Activated effector memory CD4-positive, alpha-beta T cell treated with Interleukin-2 at 50 U/mL for 16 hours (primary cell): ENCODE data around the gene RAB31.

Source experiments
- DNase-seq: peaks from one replicate; pipeline ENCODE4 v3.0.0-alpha.2; 2020

Gene RAB31

DNA sequence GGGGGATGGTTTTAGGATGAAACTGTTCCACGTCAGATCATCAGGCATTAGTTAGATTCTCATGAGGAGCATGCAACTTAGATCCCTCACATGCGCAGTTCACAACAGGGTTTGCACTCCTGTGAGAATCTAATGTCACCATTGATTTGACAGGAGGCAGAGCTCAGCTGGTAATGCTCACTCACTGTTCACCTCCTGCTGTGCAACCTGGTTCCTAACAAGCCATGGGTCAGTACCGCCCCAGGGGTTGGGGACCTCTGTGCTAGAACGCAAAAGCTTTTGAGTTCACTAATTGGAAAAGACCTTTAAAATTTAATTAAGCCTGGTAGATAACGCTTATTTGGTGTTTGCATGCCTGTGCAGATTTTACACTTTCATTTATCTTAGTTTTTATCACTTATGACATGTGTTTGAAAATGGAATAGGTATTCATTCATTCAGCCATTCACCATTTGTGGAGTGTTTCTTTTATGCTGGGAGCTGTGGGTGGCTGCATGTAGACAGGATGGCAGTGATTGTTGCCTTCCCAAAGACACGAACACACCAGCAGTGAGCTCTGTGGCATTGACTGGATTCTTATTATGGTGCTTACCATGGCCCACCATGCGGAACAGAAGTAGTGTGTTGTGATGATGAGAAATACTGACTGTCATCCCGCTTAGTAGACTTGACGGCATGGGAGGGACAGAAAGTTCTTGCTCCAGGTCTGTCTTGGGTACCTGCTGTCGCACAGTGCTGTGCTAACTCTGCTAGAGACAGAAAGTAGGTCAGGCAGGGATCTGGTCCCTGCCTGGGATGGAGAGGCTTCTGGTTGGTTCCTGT is 6.4 kb downstream of the RAB31 start:
- no peak for DNase-seq

DNA sequence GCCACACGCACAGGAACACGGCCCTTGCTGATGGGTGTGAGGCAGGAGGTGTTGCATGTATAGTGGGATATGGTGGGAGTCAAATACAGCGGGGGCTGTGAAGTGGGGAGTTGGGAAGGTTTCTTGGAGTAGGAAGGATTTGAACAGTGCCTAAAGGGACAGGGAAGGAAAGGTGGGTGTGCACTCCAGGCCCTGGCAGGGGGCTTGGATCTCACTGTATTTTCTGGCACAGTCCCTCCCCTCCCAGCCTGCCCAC is 6.9 kb downstream of the RAB31 start:
- DNase-seq, result no peak

DNA sequence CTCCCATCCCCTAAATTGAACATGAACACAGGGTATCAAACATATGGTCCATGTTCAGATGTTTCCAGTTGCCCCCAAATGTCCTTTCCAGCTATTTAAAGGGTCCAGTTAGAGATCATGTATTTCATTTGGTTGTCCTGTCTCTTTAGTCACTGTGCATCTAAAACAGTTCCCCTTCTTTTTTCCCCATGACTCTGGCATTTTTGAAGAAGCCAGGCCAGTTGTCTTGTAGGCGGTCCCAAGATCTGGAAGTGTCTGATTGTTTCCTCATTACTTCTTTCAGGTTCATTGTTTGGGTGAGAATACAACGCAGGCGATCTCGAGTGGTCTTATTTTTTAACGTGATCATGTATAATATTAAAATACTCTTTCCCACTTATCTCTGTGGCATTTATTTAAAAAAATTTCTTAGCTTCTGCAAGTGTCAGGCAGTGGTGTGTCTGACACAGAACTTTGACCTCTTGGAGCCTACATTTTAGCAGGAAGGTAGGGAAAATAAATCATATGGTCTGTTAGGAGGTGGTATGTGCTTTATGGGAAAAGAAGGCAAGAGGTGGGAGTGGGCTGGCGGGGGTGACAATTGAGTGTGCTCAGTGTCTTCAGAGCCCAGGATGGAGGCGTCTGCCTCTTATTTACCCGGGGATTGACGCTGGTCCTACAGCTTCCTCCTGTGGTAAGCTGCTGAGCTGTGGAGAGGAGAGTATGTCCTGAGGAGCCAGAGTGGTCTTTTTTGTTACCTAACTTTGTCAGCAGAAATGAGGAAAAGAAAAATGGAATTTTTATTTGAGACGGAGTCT is 8.1 kb downstream of the RAB31 start:
- no peak for DNase-seq

DNA sequence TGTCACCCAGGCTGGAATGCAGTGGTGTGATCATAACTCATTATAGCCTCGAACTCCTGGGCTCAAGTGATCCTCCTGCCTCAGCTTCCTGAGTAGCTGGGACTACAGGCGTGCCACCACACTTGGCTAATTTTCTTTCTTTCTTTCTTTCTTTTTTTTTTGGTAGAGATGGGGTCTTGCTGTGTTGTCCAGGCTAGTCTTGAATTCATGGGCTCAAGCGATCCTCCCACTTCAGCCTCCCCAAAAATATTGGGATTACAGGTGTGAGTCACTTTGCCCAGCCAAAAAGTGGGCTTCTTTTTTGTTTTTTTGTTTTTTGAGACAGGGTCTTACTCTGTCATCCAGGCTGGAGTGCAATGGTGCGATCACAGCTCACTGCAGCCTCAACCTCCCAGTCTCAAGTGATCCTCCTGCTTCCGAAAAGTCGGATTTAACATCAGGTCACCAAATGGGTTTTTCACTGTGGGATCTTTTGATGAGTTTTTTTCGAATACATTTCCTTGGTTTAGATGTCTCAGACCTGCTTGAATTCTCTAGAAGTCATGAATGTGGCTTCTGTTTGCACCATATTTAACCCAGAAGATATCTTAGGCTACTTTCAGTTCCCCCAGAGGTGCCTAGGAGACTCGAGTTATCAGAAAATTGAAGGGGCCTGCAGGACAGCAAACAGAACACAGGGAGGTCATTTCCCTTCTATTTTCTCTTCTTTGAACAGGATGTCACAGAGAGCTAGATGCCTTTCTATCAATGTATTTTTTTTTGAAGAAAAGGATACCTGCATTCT is 8.9 kb downstream of the RAB31 start:
- DNase-seq, result no peak

DNA sequence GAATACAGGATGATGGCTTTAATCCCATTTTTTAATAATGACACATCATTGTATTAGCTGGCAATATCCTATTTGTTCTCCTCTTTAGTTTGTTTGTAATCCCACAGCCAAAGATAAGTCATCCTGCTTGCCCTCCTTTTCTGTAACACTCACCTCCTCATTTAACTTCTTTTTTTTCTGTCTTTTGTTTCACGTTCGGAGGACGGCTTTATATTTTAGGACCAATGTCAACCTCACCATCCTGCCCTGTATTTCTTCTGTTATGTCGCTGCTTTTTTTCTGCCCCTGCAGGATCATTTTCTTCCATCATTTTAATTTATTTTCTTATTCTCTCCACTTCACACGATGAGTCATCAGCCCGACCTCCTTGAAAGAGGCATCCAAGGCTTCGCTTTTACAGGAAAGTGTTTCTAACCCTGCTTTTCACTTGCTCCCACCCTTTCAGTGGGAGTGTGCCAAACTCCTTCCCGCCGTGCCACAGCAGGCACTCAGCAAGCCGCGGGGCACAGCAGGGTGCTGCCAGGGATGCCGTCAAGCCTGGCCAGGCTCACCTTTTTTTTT is 11.4 kb downstream of the RAB31 start:
- DNase-seq, result no peak

DNA sequence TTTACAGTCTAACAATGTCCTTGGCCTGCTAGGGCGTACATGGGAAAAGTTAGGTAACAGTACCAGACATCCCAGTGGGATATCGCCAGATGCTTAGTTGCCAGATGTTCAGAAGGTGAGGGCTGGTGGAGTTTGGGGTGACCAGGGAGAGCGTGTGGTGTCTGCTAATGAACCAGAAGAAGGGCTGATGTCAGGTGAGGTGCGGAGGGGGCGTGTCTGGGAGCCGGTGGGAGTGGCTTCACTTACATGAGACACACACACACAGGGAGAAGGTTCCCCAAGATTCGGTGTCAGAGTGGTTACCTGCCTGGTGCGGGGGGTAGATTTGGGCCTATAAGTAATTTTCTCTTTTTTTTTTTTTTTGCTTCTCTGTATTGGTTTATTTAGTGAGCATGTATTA is 12.2 kb downstream of the RAB31 start:
- no peak for DNase-seq

DNA sequence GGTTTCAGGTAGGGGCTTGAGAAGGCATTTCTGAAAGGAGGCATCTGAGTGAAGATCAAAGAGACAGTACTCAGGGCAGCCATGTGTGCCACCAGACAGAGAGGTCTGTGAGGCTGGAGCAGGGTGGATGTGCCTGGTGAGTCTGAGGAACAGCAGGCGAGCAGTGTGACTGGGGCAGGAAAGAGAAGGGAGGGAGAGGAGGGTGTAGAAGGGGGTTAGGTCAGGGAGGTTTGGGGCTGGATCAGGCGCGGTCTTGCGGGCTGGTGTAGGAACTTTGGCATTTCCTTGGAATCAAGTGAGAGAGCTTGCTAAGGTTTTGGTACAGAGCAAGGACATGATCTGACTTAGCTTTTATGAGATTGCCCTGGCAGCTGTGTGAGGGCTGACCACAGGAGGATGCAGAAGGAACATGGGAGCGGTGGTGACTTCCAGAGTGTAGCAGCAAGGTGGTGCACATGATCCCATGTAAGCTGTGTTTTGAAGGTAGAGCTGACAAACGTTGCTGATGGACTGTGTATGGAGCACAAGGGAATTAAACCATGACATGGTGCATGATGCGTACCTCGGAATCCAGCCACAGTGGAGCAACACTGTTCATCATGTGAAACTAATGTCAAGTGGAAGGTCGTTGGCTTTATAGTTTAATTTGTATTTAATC is 13.9 kb downstream of the RAB31 start:
- DNase-seq, result no peak

DNA sequence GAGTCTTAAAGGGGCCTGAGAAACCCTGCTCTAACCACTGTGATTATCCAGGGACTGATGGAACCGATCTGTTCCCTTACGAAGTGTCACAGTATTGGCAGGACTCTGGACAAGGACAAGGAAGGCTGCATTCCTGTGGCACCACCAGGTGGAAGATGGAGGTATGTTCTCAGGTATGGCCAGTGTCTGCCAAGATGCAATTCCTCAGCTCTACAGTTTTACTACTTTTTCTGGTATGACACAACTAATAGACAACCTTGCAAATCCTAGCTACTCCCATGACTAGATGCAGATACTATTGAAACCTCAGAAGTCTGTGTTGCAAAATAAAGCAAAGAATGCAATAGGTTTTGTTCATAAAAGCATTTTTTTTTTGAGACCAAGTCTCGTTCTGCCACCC is 14.6 kb downstream of the RAB31 start:
- DNase-seq, result no peak

DNA sequence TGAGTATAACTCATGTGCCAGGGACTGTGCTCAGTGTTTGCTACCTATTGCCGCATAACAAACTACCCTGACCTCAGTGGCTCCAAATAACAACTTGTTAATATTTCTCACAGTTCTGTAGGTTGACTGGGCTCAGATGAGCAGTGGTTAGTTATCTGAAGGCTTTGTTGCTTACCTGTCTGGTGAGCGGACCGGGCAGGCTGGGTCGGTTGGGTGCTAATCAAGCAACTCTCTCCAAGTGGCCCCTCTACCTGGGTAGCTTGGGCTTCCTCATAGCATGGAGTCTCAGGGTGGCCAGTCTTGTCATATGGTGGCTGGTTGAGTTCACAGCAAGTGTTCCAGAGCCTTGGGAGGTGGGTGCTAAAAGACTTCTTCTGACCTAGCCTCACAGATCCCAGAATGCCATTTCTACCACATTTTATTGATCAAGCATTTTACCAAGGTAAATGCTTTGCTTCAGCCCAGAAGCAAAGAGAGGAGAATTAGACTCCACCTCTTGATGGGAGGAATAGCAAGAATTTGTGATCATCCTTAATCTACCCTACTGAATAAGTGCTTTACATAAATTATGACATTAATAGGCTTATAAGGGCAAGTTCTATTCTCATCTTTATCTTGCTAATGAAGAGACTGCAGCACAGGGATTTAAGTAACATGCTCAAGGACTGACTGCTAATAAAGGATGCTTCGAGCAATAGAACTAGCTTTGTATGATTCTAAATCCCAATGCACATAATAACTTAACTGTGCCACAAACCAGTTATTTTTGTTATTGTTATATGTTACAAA is 16.9 kb downstream of the RAB31 start:
- no peak for DNase-seq

DNA sequence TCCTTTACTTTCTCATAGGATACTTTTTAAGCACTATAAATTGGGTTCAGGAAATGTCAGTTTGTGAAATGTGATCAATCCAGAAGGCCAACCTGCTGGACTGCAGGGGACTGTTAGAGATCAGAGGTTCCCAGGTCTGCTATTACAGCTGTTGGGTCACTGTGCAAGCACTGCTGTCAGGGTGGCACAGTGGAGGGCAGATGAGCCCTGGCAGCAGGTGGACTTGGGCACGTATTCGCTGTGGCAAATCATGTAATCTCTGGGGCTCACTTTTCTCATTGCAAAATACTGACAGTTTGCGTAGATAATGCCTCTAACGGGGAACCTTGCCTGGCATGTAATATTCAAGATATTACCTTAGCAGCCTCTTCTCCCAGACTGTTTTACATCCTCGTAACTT is 18.1 kb downstream of the RAB31 start:
- DNase-seq, result no peak

DNA sequence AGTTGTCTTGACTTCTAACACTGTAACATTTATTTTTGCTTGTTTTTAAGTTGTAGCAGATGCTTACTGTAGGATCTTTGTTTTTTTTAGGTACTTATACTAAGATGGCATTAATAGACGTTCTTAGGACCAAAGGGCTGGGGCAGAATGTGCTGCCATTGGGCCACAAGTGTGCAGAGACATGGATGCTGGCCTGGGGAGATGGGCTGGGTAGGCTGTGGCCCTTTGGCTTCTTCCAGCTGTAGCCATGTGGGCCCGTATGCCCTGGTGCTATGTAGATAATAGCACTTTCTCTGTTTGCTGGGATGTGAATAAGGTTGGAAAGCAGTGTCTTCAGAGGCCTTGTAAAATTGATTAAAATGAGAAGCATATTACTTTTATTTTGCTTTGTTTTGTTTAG is 18.8 kb downstream of the RAB31 start:
- DNase-seq, result no peak

DNA sequence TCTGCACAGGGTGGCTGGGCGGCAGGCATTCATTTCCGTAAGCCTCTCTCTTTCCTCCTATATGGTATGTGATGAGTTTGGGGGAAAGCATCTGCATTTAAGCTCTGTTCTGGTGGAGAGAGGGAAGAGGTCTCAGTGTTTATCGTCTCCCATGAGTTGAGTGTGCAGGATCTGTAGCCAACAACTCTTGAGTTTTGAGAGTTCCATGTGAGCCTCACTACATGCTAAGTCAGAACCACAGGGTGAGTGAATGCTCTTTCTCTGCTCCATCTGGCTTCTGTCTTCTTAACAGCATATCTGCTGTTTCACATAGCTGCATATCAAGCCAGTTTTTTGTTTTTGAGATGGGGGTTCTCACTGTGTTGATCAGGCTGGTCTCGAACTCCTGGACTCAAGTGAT is 22.7 kb downstream of the RAB31 start:
- DNase-seq, result no peak

DNA sequence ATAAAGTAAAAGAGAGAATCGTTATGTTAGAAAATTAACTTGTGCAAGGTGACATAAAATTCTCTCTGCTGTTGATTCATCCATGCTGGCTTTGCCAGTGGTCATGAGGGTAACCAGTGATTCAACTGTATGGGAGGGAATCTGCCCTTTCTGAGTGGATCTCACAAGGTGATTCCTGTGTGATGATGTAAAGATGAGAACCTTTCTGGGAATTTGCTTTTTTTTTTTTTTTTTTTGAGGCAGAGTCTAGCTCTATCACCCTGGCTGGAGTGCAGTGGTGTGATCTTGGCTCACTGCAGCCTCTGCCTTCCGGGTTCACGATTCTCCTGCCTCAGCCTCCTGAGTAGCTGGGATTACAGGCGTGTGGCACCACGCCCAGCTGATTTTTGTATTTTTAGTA is 23.3 kb downstream of the RAB31 start:
- DNase-seq, result no peak

DNA sequence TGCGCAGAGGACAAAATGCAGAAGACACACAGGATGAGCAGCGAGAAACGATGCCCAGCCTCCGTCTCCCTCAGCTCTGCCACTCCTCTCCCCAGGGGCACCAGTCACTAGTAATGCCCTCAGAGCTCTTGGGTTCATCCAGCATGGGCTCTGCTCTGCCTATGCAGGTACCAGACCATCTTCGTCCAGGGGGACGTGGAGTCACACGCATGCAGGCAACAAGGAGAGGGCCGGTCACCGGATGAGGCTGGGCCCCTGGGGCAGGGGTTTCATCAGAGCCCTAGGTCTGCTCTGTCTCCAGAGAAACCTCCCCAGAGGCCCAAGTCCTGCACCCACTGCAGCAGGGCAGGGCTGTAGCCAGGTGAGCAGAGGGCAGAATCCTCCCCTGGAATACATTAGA is 23.9 kb downstream of the RAB31 start:
- DNase-seq, result no peak

DNA sequence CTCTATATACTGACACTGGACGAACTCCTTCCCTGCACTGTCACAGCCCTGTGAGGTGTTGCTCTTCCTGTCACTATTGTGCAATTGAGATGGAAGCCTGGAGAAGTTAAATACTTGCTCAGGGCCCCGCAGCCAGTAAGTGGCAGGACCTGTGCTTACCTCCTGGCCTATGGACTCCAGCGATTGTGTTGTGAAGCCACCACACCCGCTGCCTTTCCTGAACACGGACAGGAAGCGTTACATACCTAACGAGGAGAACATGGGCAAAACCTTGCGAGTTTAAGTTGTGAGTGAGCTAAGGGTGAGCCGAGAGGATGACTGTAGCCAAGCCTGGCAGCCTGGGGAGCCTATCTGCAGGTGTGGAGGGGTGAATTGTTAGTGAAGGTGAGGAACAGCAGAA is 26.1 kb downstream of the RAB31 start:
- no peak for DNase-seq

DNA sequence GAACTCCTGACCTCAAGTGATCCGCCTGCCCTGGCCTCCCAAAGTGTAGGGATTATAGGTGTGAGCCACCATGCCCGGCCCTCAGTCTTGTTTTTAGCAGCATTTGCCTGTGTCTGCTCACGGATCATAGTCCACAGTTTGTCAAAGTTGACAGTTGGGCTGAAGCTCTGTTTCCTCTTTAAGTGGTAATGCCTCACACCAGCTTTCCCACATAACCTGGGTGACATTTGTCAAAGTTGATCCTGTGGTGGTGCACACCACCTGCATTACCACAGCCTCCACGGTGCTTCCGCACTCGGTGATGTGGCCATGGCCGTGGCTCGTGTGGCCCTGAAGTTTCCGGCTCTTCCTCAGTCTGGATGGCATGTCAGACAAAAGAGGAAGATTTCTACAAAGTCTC is 27.1 kb downstream of the RAB31 start:
- no peak for DNase-seq

DNA sequence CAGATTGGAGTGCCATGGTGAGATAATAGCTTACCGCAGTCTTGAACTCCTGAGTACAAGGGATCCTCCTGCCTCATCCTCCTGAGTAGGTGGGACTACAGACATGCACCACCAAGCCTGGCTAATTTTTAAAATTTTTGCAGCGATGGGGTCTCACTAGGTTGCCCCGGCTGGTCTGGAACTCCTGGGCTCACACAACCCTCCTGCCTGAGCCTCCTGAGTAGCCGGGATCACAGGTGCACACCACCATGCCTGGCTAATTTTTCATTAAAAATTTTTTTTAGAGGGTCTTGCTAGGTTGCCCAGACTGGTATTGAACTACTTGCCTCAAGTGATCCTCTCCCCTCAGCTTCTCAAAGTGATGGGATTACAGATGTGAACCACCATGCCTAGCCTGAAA is 27.8 kb downstream of the RAB31 start:
- no peak for DNase-seq

DNA sequence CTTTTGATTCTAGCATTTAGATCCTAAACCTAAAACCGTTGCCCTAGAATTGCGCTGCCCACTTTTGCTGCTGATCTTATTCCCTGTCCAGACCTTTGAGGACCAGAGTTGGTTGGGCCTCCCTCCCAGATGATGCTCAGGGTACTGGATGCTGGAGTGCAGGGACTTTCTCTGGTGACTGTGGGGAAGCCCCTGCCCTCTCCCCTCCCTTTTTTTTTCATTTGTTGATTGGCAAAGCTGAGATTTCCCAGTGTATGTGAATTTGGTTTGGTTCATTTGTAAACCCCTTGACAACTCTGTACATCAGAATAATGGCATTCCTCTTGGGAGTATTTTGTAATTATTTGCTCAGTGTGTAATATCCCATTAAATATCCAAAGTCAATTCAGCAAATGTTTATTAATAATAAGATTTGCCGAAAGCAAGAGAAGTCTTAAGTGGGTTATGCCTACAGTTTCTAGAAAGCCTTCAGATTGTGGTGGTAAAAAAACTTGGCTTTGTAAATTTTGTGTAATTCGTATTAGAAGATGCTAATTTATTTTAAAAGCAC is 28.3 kb downstream of the RAB31 start:
- DNase-seq, result no peak

DNA sequence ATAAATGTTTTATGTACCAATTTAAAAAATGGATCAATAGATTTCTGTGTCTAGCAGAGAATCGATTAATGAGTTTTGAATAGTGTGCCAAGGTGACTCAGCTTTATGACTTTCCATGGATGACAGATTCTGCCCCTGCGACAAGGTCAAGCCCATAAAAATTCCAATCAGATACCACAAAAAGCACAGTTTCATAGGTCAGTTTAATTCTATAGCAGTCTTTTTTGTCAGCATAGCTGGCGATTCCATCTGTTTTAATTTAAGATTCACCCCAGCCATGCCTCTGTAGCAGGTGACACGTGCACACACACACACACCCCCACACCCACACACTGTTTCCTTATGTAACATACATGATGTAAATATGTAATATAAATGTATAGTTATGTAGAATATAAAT is 28.9 kb downstream of the RAB31 start:
- DNase-seq, result no peak

DNA sequence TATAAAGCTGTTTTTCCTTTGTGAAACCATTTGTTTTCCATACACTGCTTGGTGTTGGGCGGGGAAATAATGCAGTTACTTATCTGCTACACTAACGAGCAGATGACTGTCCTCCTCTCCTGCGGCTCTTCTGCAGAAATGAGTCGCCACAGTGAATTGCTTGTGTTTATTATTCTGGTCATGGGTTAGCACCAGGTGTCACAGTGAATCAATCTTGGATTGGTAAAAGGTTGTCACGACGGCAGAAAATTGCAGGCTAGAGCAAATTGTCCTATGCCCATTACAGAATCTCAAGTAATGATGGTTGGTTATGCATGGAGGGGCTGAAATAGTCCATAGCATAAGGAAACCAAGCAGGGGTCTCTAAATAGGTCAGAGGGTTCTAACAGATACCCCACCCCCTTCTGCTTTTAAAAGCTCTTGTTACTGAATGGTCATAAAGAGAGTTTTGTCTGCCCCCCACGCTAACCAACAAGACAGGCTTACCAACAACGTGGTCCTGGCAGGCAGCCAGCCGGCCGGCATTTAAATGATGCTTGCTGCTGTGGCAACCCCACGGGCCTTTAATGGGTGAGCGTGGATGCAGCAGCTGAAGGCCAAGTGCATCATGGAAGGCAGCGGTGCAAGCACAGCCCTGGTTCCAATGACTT is 29.5 kb downstream of the RAB31 start:
- DNase-seq, result no peak

DNA sequence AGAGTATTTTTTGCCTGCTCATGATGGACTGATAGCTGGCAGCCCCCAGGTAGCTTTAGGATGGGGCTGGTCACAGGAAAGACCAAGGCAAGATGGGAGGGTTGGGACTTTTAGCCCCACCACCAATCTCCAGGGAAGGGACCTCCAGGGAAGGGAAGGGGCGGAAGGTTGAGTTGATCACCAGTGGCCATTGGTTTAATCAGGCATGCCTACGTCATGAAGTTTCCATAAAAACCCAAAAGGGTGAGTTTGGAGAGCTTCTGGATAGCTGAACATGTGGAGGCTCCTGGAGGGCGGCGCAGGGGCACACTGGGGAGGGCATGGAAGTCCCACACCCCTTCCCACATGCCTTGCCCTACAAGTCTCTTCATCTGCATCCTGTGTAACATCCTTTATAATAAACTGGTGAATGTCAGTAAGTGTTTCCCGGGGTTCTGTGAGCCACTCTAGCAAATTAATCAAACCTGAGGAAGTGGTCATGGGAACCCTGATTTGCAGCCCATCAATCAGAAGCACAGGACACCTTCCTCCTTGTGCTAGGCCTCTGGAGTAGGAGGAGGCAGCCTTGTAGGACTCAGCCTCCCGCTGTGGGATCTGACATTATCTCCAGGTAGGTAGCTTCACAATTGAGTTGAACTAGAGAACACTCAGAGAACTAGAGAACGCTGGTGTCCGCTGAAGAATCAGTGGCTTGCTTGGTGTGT is 30.3 kb downstream of the RAB31 start:
- DNase-seq, result no peak
